Measurements from ENCODE around the gene ETNPPL. TPM values are rescaled to one million over a fixed set of nuclear protein-coding genes. Genes with fewer than 3 reads are reported as not detected.
"Not testable (repeated sequence)": the region's sequence is repeated elsewhere in the genome, so short reads cannot be mapped to it uniquely, and the experiment has no call there.

Gene ETNPPL
- total RNA-seq, 1 experiment from 2014 or later = not detected

DNA sequence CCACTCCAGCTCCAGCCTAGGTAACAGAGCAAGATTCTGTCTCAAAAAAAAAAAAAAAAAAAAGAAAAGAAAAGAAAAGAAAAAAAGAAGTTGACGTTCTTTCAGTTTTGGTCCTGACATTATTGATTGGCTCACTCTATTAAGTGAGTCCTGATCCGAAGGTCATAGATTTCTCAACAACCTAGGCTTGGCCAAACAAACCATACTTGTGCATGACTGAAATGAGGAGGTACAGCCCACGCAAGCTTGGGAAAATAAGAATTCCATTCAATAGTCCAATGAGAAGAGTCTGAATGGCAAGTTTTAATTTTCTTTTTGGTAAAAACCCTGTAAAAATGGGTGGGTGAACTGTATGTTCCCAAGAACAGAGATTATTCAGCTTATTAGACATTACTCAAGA, 3.2 kb upstream of the ETNPPL start:
- in situ Hi-C loops (cut with HindIII; ENCODE audit: low pct_unique_long_range_greater_than_20kb, low sequenced_read_pairs) = no loop called here
- no peak for DNase-seq (ENCODE audit: low read depth)

DNA sequence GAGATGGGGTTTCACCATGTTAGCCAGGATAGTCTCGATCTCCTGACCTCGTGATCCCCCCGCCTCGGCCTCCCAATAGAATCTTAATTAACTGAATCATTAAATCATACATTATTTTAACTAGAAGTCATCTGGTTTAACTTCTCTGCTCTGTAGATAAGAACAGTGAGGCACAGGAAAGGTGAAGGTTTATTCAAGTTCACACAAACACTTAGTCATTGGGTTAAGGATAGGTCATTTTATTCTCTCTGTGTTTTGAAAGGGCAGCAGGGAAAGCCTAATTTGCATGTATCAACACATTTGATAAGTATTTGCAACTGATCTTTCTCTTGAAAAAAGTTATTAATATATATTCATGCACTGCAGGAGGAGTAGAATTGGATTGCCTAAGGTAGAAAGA, 1.1 kb upstream of the ETNPPL start:
- DNase-seq (ENCODE audit: low read depth) = no peak
- in situ Hi-C loops (cut with HindIII; ENCODE audit: low pct_unique_long_range_greater_than_20kb, low sequenced_read_pairs) = no loop called here

DNA sequence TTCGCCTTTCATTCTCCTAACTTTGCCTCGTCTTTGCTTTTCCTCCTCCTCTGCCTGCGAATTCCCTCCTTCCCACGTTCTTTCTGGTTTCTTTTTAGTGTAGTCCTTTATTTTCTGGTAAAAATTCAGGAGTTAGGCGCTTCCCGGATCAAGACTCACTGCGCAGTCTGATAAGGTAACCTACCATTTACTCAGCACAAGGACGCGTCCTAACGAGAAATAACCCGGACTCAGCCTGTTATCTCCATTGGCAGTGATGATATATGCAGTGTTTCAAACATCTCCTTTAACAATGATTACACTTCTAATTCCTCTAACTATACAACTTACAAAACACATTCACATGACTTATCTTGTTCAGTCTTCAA, 357 bp upstream of the ETNPPL start:
- DNase-seq (ENCODE audit: low read depth) = no peak
- in situ Hi-C loops (cut with HindIII; ENCODE audit: low pct_unique_long_range_greater_than_20kb, low sequenced_read_pairs) = no loop called here

DNA sequence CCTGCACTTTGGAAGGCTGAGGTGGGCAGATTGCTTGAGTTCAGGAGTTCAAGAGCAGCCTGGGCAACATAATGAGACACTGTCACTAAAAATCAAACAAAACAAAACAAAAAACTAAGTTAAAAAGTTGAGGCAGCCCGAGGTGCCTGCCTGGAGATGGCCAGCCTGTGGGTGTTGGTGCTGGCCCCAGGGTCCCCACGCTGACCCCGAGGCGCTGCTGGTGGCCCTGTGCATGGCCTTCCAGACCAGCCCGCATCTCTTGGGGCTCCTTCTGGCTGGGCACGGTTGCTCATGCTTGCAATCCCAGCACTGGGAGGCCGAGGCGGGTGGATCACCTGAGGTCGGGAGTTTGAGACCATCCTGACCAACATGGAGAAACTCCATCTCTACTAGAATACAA, 4.4 kb downstream of the ETNPPL start:
- in situ Hi-C loops (cut with HindIII; ENCODE audit: low pct_unique_long_range_greater_than_20kb, low sequenced_read_pairs) = no loop called here
- no peak for DNase-seq (ENCODE audit: low read depth)

DNA sequence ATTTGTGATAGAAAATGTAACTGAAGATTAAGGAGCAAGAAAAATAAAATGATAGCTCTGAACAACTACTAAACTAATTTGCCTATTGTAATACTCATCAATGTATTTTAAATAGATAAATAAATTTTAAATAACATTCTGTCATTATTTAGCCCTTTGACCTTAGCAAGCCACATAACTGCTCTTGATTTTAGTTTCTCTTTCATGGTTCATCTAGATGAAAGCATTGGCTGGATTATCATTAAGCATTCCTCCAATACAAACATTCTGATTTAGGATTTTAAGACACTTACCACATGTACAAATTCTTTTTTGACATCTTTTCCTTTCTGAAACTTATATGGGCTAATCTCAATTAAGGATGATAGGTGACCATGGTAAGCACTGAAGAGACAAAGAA, 8.5 kb downstream of the ETNPPL start:
- DNase-seq (ENCODE audit: low read depth) = no peak
- in situ Hi-C loops (cut with HindIII; ENCODE audit: low pct_unique_long_range_greater_than_20kb, low sequenced_read_pairs) = no loop called here

DNA sequence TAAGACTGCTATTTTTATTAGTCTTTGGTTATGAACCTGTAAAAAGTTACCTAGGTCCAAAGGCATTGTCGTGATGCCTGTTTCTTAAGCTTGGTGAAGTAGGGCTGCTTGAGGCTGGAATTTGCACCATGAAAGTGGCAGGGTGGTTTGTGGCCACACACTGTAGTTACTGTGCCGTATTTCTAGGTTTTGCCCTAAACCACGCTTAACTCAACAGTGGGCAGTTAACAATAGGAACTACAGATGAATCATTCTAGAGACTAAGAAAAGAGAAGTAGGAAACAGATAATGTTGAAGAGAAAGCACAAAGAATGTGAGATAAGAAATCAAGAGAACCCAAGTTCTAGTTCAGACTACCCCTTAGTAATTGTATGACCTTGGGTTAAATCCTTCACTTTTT, 11.5 kb downstream of the ETNPPL start:
- no peak for DNase-seq (ENCODE audit: low read depth)
- in situ Hi-C loops (cut with HindIII; ENCODE audit: low pct_unique_long_range_greater_than_20kb, low sequenced_read_pairs) = no loop called here

DNA sequence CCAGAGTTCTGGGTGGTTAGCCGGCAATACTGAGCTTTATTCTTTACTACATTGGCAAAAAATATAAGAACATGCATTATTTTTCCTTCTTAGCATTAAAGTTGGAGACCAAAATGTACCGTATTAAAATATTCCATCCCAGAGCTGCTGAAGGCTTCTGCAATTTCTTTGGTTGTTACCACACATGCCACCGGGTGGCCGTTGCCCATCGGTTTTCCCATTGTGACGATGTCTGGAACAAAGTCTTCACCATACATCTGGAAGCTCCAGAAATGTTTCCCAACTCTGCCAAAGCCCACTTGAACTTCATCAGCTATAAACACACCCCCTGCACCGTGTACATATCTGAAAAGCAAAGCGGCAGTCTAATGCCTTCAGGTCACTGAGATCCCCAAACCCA, 13.7 kb downstream of the ETNPPL start:
- in situ Hi-C loops (cut with HindIII; ENCODE audit: low pct_unique_long_range_greater_than_20kb, low sequenced_read_pairs) = no loop called here
- no peak for DNase-seq (ENCODE audit: low read depth)

DNA sequence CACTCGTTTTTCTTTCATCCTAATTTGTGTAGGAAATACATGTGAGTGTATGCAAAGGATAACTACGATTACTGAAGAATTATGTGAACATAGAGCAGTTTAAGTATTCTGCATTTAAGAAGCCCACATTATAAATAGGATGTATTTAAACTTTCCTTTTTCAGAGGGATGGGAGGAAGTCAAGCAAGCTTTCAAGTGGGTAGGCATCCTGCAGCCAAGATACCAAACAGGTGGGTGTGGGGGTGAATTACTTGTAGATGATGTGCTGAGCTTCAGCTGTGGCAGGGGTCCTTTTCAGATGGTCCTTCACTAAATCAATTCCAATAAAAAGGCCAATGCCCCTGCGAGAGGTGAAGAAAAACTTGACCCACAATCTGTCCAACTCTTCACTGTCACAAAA, 16.3 kb downstream of the ETNPPL start:
- in situ Hi-C loops (cut with HindIII; ENCODE audit: low pct_unique_long_range_greater_than_20kb, low sequenced_read_pairs) = no loop called here
- DNase-seq (ENCODE audit: low read depth) = no peak

DNA sequence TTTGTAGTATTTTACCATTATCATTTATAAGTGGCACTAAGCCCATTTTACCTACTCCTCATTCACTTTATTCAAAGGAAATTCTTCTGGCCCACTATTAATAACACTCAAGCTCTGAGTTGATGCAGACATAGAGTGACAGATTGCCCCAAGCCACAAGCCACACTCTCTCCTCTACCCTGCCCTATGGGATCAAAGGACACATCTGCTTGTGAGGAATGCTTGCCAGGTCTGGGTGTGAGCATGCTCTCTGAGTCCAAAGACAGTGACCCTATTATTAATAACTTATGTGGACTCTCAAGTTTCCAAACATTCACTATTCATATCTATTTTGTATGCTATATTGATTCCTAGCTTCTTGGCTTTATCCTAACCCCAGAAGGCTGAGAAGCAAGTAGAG, 18.5 kb downstream of the ETNPPL start:
- in situ Hi-C loops (cut with HindIII; ENCODE audit: low pct_unique_long_range_greater_than_20kb, low sequenced_read_pairs) = no loop called here
- no peak for DNase-seq (ENCODE audit: low read depth)

DNA sequence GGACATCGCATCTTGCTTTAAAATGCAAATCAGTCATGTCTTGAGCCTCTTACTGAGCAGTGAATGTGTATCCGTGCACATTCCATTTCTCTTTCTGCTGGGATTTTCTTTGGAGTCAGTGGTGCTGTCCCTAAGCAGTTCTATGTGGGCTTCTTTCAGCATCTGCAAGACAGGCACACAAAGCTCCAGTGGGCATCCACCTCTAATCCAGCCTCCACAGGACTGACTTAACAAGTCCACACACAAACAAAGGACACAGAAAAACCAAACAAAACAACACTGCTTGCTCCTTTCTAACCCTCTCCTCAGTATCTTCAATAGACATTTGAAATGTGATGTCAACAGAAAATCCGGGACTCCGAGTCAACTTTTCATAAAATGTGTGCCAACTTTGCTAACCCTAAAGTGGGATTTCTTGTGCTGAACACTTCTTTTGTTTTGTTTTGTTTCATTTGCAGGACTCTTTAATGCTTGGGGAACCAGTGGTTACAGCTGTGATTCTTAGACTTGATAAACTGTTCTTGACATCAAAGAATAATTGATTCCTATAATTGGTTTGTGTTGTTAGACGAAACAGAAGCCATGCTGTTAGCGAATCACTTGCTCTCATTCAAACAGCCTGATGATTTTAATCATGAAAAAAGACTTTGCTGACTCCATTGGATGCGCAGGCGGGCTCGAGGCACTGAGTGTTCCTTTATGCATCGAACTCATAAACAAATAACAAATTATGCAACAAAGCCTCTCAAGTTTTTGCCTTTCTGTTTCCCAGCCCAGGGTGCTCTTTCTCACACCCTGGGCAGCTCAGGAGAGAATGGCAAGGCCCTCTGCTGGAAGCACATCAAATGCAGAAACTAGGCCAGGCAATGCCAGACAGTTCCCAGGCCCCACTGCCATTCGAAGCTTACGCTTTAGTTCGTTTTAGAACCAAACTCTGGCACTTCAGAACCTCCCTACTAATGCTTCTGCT, 20.1 kb downstream of the ETNPPL start:
- no peak for DNase-seq (ENCODE audit: low read depth)
- in situ Hi-C loops (cut with HindIII; ENCODE audit: low pct_unique_long_range_greater_than_20kb, low sequenced_read_pairs) = no loop called here

DNA sequence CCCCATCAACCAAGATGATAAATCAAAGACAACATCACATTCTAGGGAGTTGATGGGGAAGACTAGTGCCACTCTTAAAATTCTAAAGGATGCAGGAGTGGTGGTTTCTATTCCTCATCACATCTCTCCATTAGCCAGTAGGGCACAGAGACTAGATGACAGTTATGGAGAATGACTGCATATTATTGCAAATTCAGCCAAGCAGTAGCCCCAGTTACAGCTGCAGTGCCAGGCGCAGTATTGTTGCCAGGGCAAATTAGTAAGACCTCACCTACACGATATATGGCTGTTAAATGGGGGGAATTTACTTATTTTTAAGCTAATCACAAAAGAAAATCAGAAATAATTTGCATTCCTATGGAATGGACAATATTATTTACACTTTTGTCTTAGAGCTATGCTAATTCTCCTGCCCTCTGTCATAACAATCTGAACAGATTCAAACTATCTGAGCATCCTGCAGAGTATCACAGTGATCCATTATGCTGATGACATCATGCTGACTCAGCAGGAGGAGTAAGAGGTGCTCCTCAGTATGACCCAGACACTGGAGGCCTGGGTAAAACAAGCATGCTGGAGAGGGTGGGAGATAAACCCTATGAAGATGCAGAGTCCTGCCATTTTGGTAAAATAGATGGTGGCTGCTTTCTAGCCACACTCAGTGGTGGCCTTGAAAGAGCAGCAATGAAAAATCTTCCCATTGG, 24.7 kb downstream of the ETNPPL start:
- in situ Hi-C loops (cut with HindIII; ENCODE audit: low pct_unique_long_range_greater_than_20kb, low sequenced_read_pairs) = no loop called here
- DNase-seq (ENCODE audit: low read depth) = peak; percentile 2

DNA sequence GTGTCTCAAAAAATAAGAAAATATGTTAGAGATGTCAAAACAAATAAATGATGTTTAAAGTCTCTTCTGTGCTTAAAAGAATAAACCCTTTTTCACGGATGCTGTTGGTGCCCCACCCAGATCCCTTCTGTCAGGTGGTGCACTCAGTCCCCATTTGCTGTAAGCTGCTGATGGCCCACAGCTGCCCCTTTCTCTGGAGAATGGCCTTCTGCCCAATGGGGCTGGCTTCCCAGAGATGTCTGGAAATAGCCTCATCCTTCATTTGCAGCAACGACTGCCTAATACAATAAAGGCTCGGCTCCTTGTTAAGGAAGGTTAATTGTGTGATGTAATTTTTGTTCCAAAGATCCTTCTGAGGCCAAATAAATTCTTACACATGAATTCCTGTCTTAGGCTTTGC, 31.8 kb downstream of the ETNPPL start:
- no peak for DNase-seq (ENCODE audit: low read depth)
- in situ Hi-C loops (cut with HindIII; ENCODE audit: low pct_unique_long_range_greater_than_20kb, low sequenced_read_pairs) = no loop called here

DNA sequence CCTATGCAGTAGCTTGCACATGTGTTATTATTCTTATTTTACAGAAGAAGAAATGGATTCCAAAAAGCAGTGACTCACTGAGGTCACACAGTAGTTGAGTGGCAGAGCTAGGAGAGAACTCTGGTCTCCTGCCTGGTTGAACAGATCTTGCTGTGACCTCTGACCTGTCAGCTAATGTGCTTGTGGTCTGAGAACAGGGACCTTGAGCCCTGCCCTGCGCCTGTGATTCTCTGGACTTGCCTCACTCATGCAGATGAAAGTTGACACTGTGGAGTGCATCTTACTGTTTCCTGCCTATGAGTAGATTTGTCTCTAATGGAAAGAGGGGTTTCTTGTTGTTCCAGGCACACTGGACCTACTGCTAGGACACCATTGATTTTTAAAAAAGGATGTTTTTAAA, 32.3 kb downstream of the ETNPPL start:
- no peak for DNase-seq (ENCODE audit: low read depth)
- in situ Hi-C loops (cut with HindIII; ENCODE audit: low pct_unique_long_range_greater_than_20kb, low sequenced_read_pairs) = no loop called here

DNA sequence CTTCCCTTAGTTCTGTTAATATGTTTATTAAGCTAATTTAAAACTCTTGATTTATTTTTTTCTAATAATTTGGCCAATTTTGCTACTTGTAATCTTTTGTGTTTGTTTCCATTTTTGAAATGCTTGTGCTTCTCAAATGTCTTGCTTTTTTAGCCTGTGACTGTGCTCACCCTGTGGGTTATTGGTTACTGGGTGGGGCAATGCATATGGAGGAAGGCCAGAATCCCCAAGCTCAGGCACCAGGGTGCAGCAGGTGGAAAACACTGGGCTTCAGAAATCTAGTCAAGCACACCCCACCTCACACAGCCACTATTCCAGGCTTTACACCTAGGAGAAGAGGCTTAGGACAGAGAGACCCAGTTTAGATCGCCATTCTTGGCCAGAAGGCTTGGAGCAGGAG, 33.1 kb downstream of the ETNPPL start:
- in situ Hi-C loops (cut with HindIII; ENCODE audit: low pct_unique_long_range_greater_than_20kb, low sequenced_read_pairs) = no loop called here
- no peak for DNase-seq (ENCODE audit: low read depth)

DNA sequence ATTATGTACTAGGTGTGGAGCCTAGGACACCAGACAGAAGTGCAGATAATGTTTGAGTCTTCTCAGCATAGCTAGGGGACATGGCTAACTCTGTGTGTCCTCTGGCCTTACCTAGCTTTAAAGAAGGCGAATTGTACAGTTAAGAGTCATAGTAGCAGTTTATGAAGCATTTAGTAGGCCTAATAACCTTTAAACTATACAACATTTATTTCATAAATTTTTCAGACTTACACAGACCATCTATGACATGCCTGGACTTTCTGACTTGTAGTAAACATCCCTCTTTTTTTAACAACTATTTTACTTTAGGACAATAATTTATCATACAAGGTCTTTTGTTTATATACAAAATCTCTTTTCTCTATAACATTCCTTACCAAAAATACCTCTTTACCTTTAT, 37.4 kb downstream of the ETNPPL start:
- in situ Hi-C loops (cut with HindIII; ENCODE audit: low pct_unique_long_range_greater_than_20kb, low sequenced_read_pairs) = no loop called here
- DNase-seq (ENCODE audit: low read depth) = no peak

DNA sequence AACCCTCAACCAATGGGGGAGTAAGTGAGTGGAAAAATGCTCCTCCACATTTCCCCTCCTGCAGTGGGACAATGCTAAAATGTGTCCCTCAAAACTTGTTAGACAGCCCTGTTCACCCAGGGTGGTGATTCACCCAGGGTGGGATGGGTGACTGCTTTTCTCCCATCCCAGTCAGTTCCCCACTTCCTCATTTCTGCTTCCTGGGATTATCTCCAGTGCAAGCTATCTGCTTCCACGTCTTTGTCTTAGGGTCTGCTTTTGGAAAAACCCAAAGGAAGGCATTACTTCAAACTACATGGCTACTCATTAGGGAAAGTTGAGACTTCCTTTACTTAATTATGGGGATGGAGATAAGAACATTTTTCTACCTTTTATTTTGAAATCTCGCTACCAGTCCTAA, 45.5 kb downstream of the ETNPPL start:
- DNase-seq (ENCODE audit: low read depth) = no peak
- in situ Hi-C loops (cut with HindIII; ENCODE audit: low pct_unique_long_range_greater_than_20kb, low sequenced_read_pairs) = no loop called here

DNA sequence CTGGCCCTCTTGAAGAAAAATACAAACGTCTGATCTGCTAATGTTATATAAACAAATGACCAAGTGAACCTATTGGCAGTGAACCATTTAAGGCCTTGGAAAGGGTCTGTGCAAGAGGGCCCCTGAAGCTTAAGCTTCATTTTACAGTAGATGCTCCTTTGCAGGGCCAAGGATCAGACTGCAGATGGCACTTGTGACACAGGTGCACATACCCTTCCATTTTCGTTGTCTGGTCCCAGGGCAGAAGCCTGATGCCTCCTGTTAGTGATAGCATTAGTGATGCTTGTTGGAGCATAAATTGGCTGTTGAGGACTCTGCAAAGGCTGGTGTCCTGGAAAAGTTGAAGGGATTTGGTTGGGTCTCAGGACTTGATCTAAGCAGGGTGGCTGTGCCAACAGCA, 46.5 kb downstream of the ETNPPL start:
- in situ Hi-C loops (cut with HindIII; ENCODE audit: low pct_unique_long_range_greater_than_20kb, low sequenced_read_pairs) = no loop called here
- no peak for DNase-seq (ENCODE audit: low read depth)

DNA sequence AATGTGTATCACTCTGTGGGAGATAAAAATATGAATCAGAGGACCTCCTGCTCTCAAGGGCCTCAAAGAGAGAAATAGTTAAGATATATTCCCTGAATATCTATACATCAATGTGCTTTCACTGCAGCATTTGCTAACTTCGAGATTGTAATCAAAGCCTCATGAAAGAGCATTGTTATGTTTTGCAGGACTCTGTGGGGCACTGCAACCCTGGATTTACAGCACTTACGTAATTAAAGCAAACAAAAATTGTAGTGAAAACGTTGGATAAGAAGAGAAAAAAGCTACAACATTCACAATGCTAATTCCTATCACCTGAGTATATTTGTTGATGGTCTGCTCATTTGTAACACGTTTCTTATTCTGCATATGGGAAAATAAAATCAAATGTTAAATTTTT, 48.0 kb downstream of the ETNPPL start:
- in situ Hi-C loops (cut with HindIII; ENCODE audit: low pct_unique_long_range_greater_than_20kb, low sequenced_read_pairs) = no loop called here
- DNase-seq (ENCODE audit: low read depth) = no peak

DNA sequence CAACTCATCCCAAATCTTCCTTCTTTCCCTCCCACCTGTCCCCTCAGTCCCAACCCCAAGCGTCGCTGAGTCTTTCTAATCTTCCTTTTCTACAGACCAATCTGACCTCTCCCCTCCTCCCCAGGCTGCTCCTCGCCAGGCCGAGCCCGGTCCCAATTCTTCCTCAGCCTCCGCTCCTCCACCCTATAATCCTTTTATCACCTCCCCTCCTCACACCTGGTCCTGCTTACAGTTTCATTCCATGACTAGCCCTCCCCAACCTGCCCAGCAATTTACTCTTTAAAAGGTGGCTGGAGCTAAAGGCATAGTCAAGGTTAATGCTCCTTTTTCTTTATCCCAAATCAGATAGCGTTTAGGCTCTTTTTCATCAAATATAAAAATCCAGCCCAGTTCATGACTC, 52.3 kb downstream of the ETNPPL start:
- DNase-seq (ENCODE audit: low read depth); in situ Hi-C loops (cut with HindIII; ENCODE audit: low pct_unique_long_range_greater_than_20kb, low sequenced_read_pairs): not testable (repeated sequence)

DNA sequence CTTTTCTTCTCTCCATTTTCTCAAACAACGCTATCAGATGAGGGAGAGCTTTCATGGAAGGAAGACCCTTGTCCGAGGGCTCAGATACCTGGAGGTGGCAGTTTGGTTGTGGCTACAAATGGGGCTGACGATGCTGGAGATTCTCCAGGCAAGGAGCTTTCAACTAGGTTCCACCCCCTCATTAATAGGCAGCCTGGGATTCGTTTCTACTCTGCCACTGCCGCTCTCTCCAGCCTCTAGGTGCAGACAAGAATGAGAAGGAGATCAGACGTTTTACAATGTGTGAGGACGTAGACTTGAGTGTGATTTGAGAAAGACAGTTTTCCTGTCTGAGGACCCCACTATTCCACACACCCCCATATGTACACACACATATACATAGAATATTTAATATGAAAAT, 53.1 kb downstream of the ETNPPL start:
- in situ Hi-C loops (cut with HindIII; ENCODE audit: low pct_unique_long_range_greater_than_20kb, low sequenced_read_pairs) = no loop called here
- no peak for DNase-seq (ENCODE audit: low read depth)
